WTC11 (cell line): ENCODE results near the gene COL3A1.

Experiments
- CTCF ChIP-seq: fragments of 200-600 bp; IDR thresholded peaks from 2 replicates; pipeline ENCODE4 v1.8.0; 2022; ENCODE audit warnings: antibody characterized with exemption
- E2F1 ChIP-seq: sonication (generic); formaldehyde crosslinking; IDR thresholded peaks from 2 replicates; pipeline ENCODE4 v1.8.0; 2022; ENCODE audit warnings: mild to moderate bottlenecking, missing genetic modification reagents
- FOXK1 ChIP-seq: sonication (generic); formaldehyde crosslinking; IDR thresholded peaks from 2 replicates; pipeline ENCODE4 v1.8.0; 2022; ENCODE audit warnings: mild to moderate bottlenecking, moderate library complexity, missing genetic modification reagents
- KAT7 ChIP-seq: sonication (generic); formaldehyde crosslinking; IDR thresholded peaks from 2 replicates; pipeline ENCODE4 v1.8.1; 2023; ENCODE audit warnings: missing genetic modification reagents, mild to moderate bottlenecking, borderline replicate concordance
- SP1 ChIP-seq: sonication (generic); formaldehyde crosslinking; conservative IDR thresholded peaks from 2 replicates; pipeline ENCODE4 v1.8.1; 2022; ENCODE audit warnings: missing genetic modification reagents
- TCF7 ChIP-seq: sonication (generic); formaldehyde crosslinking; IDR thresholded peaks from 2 replicates; pipeline ENCODE4 v1.8.0; 2022; ENCODE audit warnings: mild to moderate bottlenecking, low read depth, missing genetic modification reagents, moderate library complexity
- TEAD4 ChIP-seq: sonication (generic); formaldehyde crosslinking; IDR thresholded peaks from 2 replicates; pipeline ENCODE4 v1.8.0; 2022; ENCODE audit warnings: mild to moderate bottlenecking, missing genetic modification reagents
- ZNF232 ChIP-seq: sonication (generic); formaldehyde crosslinking; IDR thresholded peaks from 2 replicates; pipeline ENCODE4 v1.8.0; 2022; ENCODE audit warnings: mild to moderate bottlenecking, missing genetic modification reagents
- ZNF423 ChIP-seq: fragments of 250-450 bp; sonication (Bioruptor Pico); IDR thresholded peaks from 2 replicates; pipeline ENCODE4 v2.1.2; 2022; ENCODE audit warnings: mild to moderate bottlenecking, moderate library complexity

GRCh38 chr2:189047171-189047888, 73.2 kb downstream of the COL3A1 start:
- TF ChIP-seq CTCF (no peak), SP1 (no peak), ZNF423 (CRISPR knock-in tag) (no peak), TCF7 (CRISPR knock-in tag) (no peak), FOXK1 (no peak), E2F1 (no peak), KAT7 (CRISPR knock-in tag) (no peak), ZNF232 (CRISPR knock-in tag) (no peak), TEAD4 (no peak)
